Activated CD4-positive, alpha-beta T cell treated with anti-CD3 and anti-CD28 coated beads for 4 hours (primary cell): ENCODE results near the gene ELFN1.

Experiments
- DNase-seq, 2 donors: peaks; one replicate each; pipeline ENCODE4 v3.0.0-alpha.2; 2020

Gene ELFN1

GRCh38 chr7:1669954-1670893, at the start of gene ELFN1:
Gene ELFN1 (plus strand): TSS chr7:1670277. CDS start chr7:1744597, 74,320 bp downstream.
- DNase-seq, result no peak

GRCh38 chr7:1620835-1621234, 49.2 kb upstream of the ELFN1 start:
- DNase-seq, result no peak

- no peak for DNase-seq
These were observed 48.4 kb upstream of the ELFN1 start for GRCh38 chr7:1621718-1622117.

- DNase-seq, result no peak
These were observed 47.6 kb upstream of the ELFN1 start for GRCh38 chr7:1622441-1622840.

GRCh38 chr7:1623810-1624209, 46.3 kb upstream of the ELFN1 start:
- no peak for DNase-seq

- no peak for DNase-seq
These were observed 44.8 kb upstream of the ELFN1 start for GRCh38 chr7:1624999-1625927.

GRCh38 chr7:1626769-1627168, 43.3 kb upstream of the ELFN1 start:
- no peak for DNase-seq

- DNase-seq, result no peak
These were observed 39.3 kb upstream of the ELFN1 start for GRCh38 chr7:1630700-1631336.

GRCh38 chr7:1631678-1632077, 38.4 kb upstream of the ELFN1 start:
- DNase-seq, result no peak

GRCh38 chr7:1632506-1632905, 37.6 kb upstream of the ELFN1 start:
- no peak for DNase-seq

- no peak for DNase-seq
These were observed 36.9 kb upstream of the ELFN1 start for GRCh38 chr7:1632916-1633785.

GRCh38 chr7:1635401-1635800, 34.7 kb upstream of the ELFN1 start:
- DNase-seq, result no peak

GRCh38 chr7:1637155-1637554, 32.9 kb upstream of the ELFN1 start:
- DNase-seq, result no peak

GRCh38 chr7:1638215-1638661, 31.8 kb upstream of the ELFN1 start:
- no peak for DNase-seq

- DNase-seq, result no peak
These were observed 31.0 kb upstream of the ELFN1 start for GRCh38 chr7:1639071-1639470.

- DNase-seq, result no peak
These were observed 30.4 kb upstream of the ELFN1 start for GRCh38 chr7:1639532-1640175.

GRCh38 chr7:1640376-1641172, 29.5 kb upstream of the ELFN1 start:
- DNase-seq, result no peak

GRCh38 chr7:1641173-1641572, 28.9 kb upstream of the ELFN1 start:
- no peak for DNase-seq

- no peak for DNase-seq
These were observed 28.3 kb upstream of the ELFN1 start for GRCh38 chr7:1641661-1642260.

- no peak for DNase-seq
These were observed 27.8 kb upstream of the ELFN1 start for GRCh38 chr7:1642291-1642731.
